Activated T-cell treated with anti-CD3 and anti-CD28 coated beads, Interleukin-2, amount 50 U/mL, for 24 hours (primary cell): ENCODE measurements around the gene RSPH10B2.
"Not testable (repeated sequence)": the region's sequence is repeated elsewhere in the genome, so short reads cannot be mapped to it uniquely, and the experiment has no call there.

ENCODE experiments used
- DNase-seq: peaks from one replicate; pipeline ENCODE4 v3.0.0-alpha.2; 2020
- H3K27ac Mint-ChIP-seq: 2 replicates; pipeline ENCODE4 v1.8.0; 2020; ENCODE audit warnings: mild to moderate bottlenecking, mixed read lengths
- H3K27me3 Mint-ChIP-seq: 2 replicates; pipeline ENCODE4 v1.8.0; 2020; ENCODE audit warnings: mixed read lengths
- H3K36me3 Mint-ChIP-seq: 2 replicates; pipeline ENCODE4 v1.8.0; 2020; ENCODE audit warnings: low read depth, mixed read lengths
- H3K4me1 Mint-ChIP-seq: 2 replicates; pipeline ENCODE4 v1.8.0; 2020; ENCODE audit warnings: low read depth, mixed read lengths
- H3K4me3 Mint-ChIP-seq: 2 replicates; pipeline ENCODE4 v1.8.0; 2020; ENCODE audit warnings: mild to moderate bottlenecking, moderate library complexity, mixed read lengths
- H3K9me3 Mint-ChIP-seq: 2 replicates; pipeline ENCODE4 v1.8.0; 2020; ENCODE audit warnings: mixed read lengths

Gene RSPH10B2

GRCh38 chr7:6843654-6844053 lies 89.8 kb downstream of the RSPH10B2 start:
- H3K4me1 Mint-ChIP-seq, H3K27ac Mint-ChIP-seq, H3K36me3 Mint-ChIP-seq, H3K9me3 Mint-ChIP-seq, DNase-seq, H3K4me3 Mint-ChIP-seq: not testable (repeated sequence)
- H3K27me3 Mint-ChIP-seq, result peaks cover 29% of the 10 kb centered on the region

- not testable (repeated sequence) for DNase-seq, H3K4me3 Mint-ChIP-seq, H3K4me1 Mint-ChIP-seq, H3K36me3 Mint-ChIP-seq, H3K9me3 Mint-ChIP-seq, H3K27ac Mint-ChIP-seq
- H3K27me3 Mint-ChIP-seq, result peaks cover 22% of the 10 kb centered on the region
These were observed 92.1 kb downstream of the RSPH10B2 start for GRCh38 chr7:6845971-6846449.

GRCh38 chr7:6847751-6848150 lies 93.8 kb downstream of the RSPH10B2 start:
- DNase-seq, H3K9me3 Mint-ChIP-seq, H3K4me1 Mint-ChIP-seq, H3K27ac Mint-ChIP-seq, H3K4me3 Mint-ChIP-seq, H3K36me3 Mint-ChIP-seq: not testable (repeated sequence)
- H3K27me3 Mint-ChIP-seq, result peaks cover 12% of the 10 kb centered on the region
